ENCODE data around the gene GRB7.
"Not testable (repeated sequence)": the region's sequence is repeated elsewhere in the genome, so short reads cannot be mapped to it uniquely, and the experiment has no call there.

Gene GRB7

GRCh38 chr17:39753514-39754160 lies 15.9 kb downstream of the GRB7 start:
- peak; percentile 52 for DNase-seq

DNA sequence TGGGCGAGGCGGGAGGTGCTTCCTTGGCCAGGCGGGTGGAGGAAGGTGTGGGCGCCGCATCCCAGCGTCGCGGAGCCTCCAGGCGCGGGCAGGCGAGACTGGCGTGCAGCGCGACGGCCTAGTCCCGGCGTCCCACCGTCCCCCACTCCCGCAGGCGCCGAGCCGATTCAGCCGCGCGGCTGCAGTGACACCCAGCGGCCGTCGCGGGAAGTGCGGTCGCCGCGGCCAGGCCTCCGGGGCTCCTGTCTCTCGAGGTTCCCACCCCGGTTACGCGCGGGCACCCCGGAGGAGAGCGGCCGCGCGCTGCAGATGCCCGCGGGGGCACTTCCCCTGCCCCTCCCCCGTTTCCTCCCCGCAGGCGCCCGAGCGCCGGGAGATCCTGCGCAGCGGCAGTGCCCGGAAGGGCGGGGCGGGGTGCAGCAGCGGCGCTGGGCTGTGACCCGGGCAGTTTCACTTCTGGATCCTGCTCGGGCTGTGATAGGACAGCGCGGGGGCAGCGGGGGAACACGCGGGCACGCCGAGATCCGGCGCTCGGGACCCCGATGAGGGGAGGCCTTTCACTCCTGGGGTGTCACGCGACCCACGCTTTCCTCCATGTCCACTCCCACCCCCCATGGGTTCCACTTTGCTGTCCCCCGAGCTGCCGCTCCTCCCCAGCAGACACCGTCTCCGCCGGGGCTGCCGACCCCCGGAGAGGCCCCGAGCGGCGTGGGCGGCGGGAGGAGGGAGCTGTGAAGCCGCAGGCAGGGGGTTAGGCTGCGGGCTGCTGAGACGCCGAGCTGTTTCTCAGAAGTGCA lies 16.6 kb downstream of the GRB7 start:
- peak; percentile 86 for DNase-seq

GRCh38 chr17:39754958-39755553 lies 17.3 kb downstream of the GRB7 start:
- DNase-seq, result no peak

GRCh38 chr17:39755554-39756379 lies 18.0 kb downstream of the GRB7 start:
- DNase-seq, result no peak

DNA sequence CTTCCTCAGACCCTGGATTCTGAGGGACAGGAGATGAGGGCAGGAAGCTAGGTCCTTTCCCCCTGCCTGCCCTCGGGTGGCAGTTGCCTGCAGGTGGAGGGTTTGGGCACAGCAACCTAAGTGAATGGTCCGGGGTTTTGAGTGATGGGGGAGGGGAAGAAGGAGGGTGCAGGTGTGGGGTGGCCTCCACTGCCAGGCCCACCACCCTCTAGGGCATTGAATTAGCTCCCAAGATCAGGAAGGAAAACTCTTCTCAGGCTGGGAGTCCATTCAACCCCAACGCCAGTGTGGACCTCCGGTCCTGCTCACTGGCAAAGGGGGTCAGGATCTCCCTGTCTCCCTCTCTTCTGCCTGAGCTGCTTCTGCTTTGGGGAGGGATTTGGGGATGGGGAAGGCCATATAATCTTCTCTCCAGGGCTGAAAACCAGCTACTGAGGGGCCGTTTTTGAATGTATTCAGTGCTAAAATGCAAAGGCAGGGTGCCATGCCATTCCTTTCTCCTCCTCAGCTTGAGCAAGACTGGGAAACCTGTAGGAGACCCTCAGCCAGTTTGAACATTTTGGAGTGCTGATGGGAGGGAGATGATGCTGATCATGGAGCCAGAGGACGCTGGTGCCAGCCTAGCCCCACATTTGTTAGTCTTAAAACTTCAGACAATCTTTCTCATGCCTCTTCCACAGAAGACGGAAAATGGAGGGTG lies 18.8 kb downstream of the GRB7 start:
- DNase-seq, result no peak

DNA sequence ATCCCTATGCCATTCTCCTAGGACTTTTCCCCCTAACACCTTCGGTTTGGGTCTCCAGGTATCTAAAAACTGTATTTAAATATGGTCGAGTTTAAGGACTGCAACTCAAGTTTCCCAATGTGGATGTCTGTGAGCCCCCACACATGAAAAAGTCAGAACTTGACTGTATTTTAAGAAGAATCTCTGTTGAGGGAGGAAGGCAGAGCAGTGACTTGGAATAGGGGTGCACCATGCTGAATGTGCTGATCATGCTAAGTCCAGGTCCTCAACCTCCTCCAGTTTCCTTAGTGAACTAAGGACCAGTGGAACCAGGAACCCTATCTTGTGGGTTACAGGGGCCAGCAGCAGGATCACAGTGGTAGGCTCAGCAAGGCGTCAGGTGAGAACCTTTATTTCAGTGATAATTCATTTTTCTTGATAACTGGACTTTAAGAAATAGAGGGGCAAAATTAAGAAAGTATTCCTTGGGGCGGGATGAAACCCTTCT lies 19.5 kb downstream of the GRB7 start:
- DNase-seq, result no peak

DNA sequence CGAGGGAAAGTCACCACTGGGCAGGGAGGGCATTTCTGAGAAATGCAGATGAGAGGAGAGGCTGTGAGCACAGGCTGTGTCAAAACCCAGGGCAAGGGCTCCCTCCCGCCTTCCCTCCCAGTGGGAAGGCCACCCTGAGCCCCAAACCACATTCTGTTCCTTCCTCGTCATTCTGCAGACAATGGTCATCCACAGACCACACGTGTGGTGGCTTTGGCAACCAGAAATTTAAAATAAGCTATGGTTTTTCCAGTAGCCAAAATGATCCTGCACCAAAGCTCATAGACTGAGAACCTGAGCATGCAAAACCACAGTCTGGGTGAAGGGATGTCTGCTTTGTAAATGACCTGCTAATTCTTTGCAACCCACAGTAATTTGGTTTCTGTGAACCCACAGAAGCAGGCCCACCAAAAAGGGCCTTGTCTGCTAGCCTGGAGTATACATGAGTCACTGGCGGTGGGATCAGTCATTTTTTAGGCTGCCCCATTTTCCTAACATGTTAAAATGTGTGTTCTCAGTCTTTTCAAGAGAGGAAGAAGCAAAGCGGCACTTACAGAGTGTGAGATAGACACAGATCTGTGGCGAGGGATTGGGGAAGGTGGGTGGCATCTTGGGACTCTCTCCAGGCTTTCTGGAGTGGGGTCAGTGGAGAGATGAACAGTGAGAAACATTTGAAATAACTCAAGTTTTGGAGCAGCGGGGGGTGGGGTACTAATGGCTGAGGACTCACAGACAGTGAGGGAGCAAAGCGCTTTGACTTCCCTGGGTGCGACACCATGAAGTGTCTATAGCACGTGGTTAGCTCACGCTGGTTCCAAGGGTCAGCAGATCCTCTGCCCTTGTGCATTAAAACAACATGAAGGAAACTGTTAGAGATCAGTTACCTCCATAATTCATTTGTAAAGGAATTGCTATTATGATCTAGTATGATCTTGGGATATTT lies 20.5 kb downstream of the GRB7 start:
- DNase-seq, result peak; percentile 44

- DNase-seq, result no peak
Measured at GRCh38 chr17:39759204-39759603, 21.5 kb downstream of the GRB7 start.

- DNase-seq, result no peak
Measured at GRCh38 chr17:39761861-39762496, 24.2 kb downstream of the GRB7 start.

- DNase-seq, result no peak
Measured at GRCh38 chr17:39763051-39763820, 25.5 kb downstream of the GRB7 start.

GRCh38 chr17:39764171-39764570 lies 26.4 kb downstream of the GRB7 start:
- DNase-seq, result not testable (repeated sequence)

DNA sequence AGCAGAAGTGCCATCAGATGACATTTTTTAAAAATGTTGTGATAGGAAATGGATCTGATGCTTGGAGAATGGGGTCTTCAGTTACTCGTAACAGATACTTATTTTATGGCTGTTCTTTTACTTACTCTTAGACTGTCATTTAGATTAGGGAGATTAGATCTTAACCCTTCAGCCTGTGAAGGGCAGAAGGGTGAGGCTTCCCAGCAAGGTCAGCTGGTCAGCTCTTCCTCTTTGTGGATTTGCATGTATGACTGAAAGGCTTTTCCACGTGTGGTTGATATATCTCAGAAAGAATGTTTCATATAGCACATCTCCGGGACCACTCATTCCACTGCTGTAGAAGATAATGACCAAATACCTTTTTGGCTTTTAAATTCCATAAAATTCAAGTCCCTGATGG lies 27.4 kb downstream of the GRB7 start:
- DNase-seq, result no peak

- no peak for DNase-seq
Measured at GRCh38 chr17:39765766-39766165, 28.0 kb downstream of the GRB7 start.

- DNase-seq, result no peak
Measured at GRCh38 chr17:39767147-39767546, 29.4 kb downstream of the GRB7 start.

GRCh38 chr17:39769974-39770587 lies 32.3 kb downstream of the GRB7 start:
- no peak for DNase-seq

DNA sequence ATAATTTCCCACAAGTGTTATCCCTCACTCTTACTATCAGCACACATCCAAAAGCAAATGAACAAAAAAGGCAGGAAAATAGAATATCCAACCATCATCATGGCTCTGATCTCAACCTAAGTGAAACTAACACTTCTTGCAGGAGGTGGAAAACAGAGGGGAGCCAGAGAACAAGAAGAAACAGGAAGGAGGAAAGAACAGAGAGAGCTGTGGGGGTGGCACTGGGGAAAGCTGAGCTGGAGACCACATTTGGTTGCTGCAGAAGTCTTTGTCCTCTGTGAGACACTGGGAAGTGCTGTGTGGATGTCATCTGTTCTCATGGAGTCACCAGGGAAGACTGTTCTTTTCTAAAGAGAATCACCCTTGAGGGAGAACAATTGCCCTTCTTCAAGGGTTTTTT lies 34.7 kb downstream of the GRB7 start:
- DNase-seq, result no peak

- no peak for DNase-seq
Measured at GRCh38 chr17:39772987-39773934, 35.5 kb downstream of the GRB7 start.

GRCh38 chr17:39774047-39774446 lies 36.3 kb downstream of the GRB7 start:
- no peak for DNase-seq
